Mucosa of descending colon (tissue), 3 donors: Measurements from ENCODE around the gene KATNB1. TPM values are rescaled to one million over a fixed set of nuclear protein-coding genes. Genes with fewer than 3 reads are reported as not detected.

ENCODE experiments used
- ATAC-seq: fragments of 200-7000 bp; cut with Tn5 transposase; one replicate; pipeline ENCODE4 v1.9.1; 2020; ENCODE audit warnings: mild to moderate bottlenecking, moderate library complexity
- DNase-seq, 3 donors: peaks; one replicate each; pipeline ENCODE4 v3.0.0-alpha.2; 2020
- H3K36me3 ChIP-seq: fragments of 200-600 bp; one replicate; pipeline ENCODE4 v1.8.0; 2021; ENCODE audit warnings: low read depth, mild to moderate bottlenecking
- H3K4me1 ChIP-seq: fragments of 200-600 bp; one replicate; pipeline ENCODE4 v1.8.0; 2021; ENCODE audit warnings: low read depth, mild to moderate bottlenecking
- H3K4me3 ChIP-seq: fragments of 200-600 bp; one replicate; pipeline ENCODE4 v1.8.0; 2021; ENCODE audit warnings: mild to moderate bottlenecking
- H3K9me3 ChIP-seq: fragments of 200-600 bp; one replicate; pipeline ENCODE4 v1.8.0; 2021; ENCODE audit warnings: mild to moderate bottlenecking
- CTCF ChIP-seq: fragments of 200-600 bp; IDR thresholded peaks from one replicate; pipeline ENCODE4 v1.8.0; 2022; ENCODE audit warnings: antibody characterized with exemption, mild to moderate bottlenecking
- intact Hi-C, 2 donors: fragments of 100-400 bp; cut with DNase I in 1 of 2; cut with micrococcal nuclease in 1 of 2; formaldehyde crosslinking; loops; one replicate each; pipeline versions ENCODE4 v1.11.0 to v1.11.1; 2022; cut with DNase I, micrococcal nuclease
- total RNA-seq, 3 donors: library from RNA; stranded (reverse); fragmentation: NEBNext Ultra II Directional in 2 of 3; extraction: Animal tissue kit (Norgen Biotek cat#: 25700) in 2 of 3; gene quantifications; one replicate each; pipeline versions ENCODE4 v1.2.1 to v1.2.4, GENCODE V29; 2021 to 2023
- donor health status: DM: no; HTN: no; CAD: no; lungs with moderate emphysema.
- donor health status: DM: no; HTN: no; CAD: no.
- donor health status: DM: no; HTN: yes; CAD: no.

The KATNB1 gene
- total RNA-seq, 3 donors from 2014 or later = 12.8 to 21.1 (median 17.9) TPM

- Histone ChIP-seq H3K4me1 (no peaks in the 10 kb centered on the region), H3K4me3 (no peak overlapping the region), H3K36me3 (no peaks in the 10 kb centered on the region), H3K9me3 (no peaks in the 10 kb centered on the region)
- ATAC-seq (no peak), DNase-seq (peak in 1 of 3 donors; percentile 21)
- intact Hi-C loops = no loop called here
- TF ChIP-seq CTCF = no peak
These were observed 48.3 kb downstream of the KATNB1 start for GRCh38 chr16:57783883-57784282.

GRCh38 chr16:57784334-57784733 lies 48.8 kb downstream of the KATNB1 start:
- no peak for ATAC-seq
- no peaks in the 10 kb centered on the region for H3K9me3 ChIP-seq
- no peaks in the 10 kb centered on the region for H3K4me1 ChIP-seq
- TF ChIP-seq CTCF = no peak
- peak in 1 of 3 donors; percentile 29 for DNase-seq
- intact Hi-C loops = no loop called here
- H3K36me3 ChIP-seq = no peaks in the 10 kb centered on the region
- H3K4me3 ChIP-seq = no peak overlapping the region

- intact Hi-C loops = no loop called here
- ATAC-seq (no peak), DNase-seq (peak in 1 of 3 donors; percentile 33)
- TF ChIP-seq CTCF = no peak
- Histone ChIP-seq H3K36me3 (no peaks in the 10 kb centered on the region), H3K9me3 (no peaks in the 10 kb centered on the region), H3K4me1 (no peaks in the 10 kb centered on the region), H3K4me3 (no peak overlapping the region)
These were observed 49.8 kb downstream of the KATNB1 start for GRCh38 chr16:57785385-57785784.

GRCh38 chr16:57785924-57786323 lies 50.4 kb downstream of the KATNB1 start:
- DNase-seq = peak in 1 of 3 donors; percentile 22
- no peak for TF ChIP-seq CTCF
- H3K36me3 ChIP-seq = no peaks in the 10 kb centered on the region

GRCh38 chr16:57786632-57787518 lies 51.3 kb downstream of the KATNB1 start:
- no peak overlapping the region for H3K4me3 ChIP-seq
- H3K9me3 ChIP-seq = no peaks in the 10 kb centered on the region
- peak; percentile 47 for ATAC-seq
- no peaks in the 10 kb centered on the region for H3K36me3 ChIP-seq
- intact Hi-C loops = no loop called here
- TF ChIP-seq CTCF = no peak
- H3K4me1 ChIP-seq = no peaks in the 10 kb centered on the region
- peak in 1 of 3 donors; percentile 54 for DNase-seq

More at GRCh38 chr16:57785924-57786323, 50.4 kb downstream of the KATNB1 start:
- intact Hi-C loops = no loop called here
- no peaks in the 10 kb centered on the region for H3K9me3 ChIP-seq
- no peaks in the 10 kb centered on the region for H3K4me1 ChIP-seq
- no peak overlapping the region for H3K4me3 ChIP-seq
- ATAC-seq = no peak
